IPS-20b (cell line): ENCODE measurements around the gene GLOD5.
"Not testable (repeated sequence)": the region's sequence is repeated elsewhere in the genome, so short reads cannot be mapped to it uniquely, and the experiment has no call there.

ENCODE experiments used
- H3K27ac ChIP-seq: one replicate; pipeline ENCODE4 v1.5.1; 2013; ENCODE audit warnings: low read length
- H3K27me3 ChIP-seq: 2 replicates; pipeline ENCODE4 v1.6.1; 2013; ENCODE audit warnings: mild to moderate bottlenecking, low read length, inconsistent platforms; ENCODE audit not compliant: insufficient read depth
- H3K36me3 ChIP-seq: 2 replicates; pipeline ENCODE4 v1.6.1; 2013; ENCODE audit warnings: low read depth, mild to moderate bottlenecking, inconsistent platforms, low read length, moderate library complexity; ENCODE audit not compliant: insufficient read depth
- H3K4me1 ChIP-seq: 2 replicates; pipeline ENCODE4 v1.6.1; 2013; ENCODE audit warnings: mild to moderate bottlenecking, control low read depth, inconsistent platforms, low read length, moderate library complexity; ENCODE audit not compliant: insufficient read depth
- H3K4me3 ChIP-seq: 2 replicates; pipeline ENCODE4 v1.5.1; 2013; ENCODE audit warnings: mild to moderate bottlenecking, low read length, inconsistent platforms
- H3K9ac ChIP-seq: 2 replicates; pipeline ENCODE4 v1.6.1; 2013; ENCODE audit warnings: low read depth, mild to moderate bottlenecking, inconsistent platforms, low read length, moderate library complexity
- H3K9me3 ChIP-seq: 2 replicates; pipeline ENCODE4 v1.6.1; 2013; ENCODE audit warnings: mild to moderate bottlenecking, low read depth, low read length, inconsistent platforms; ENCODE audit not compliant: insufficient read depth

The GLOD5 gene

DNA sequence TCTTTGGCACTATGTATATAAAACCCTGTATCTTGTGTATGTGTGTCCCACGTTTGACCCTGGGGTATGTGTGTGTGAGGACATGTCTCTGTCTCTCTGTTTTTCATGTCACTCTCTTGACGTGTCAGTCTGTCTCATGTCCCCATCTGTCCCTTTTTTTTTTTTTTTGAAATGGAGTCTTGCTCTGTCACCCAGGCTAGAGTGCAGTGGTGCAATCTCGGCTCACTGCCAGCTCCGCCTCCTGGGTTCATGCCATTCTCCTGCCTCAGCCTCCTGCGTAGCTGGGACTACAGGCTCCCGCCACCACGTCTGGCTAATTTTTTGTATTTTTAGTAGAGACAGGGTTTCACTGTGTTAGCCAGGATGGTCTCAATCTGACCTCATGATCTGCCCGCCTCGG lies 57.8 kb downstream of the GLOD5 start:
- H3K27ac ChIP-seq, H3K9ac ChIP-seq, H3K4me1 ChIP-seq, H3K4me3 ChIP-seq, H3K9me3 ChIP-seq, H3K27me3 ChIP-seq: not testable (repeated sequence)
- peaks cover 28% of the 10 kb centered on the region; the same call in 1 of the 2 replicates for H3K36me3 ChIP-seq

DNA sequence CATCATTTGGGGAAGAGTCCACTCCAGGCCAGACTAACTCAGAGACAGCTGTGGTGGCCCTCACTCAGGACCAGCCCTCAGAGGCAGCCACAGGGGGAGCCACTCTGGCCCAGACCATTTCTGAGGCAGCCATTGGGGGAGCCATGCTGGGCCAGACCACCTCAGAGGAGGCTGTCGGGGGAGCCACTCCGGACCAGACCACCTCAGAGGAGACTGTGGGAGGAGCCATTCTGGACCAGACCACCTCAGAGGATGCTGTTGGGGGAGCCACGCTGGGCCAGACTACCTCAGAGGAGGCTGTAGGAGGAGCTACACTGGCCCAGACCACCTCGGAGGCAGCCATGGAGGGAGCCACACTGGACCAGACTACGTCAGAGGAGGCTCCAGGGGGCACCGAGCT lies 61.5 kb downstream of the GLOD5 start:
- Histone ChIP-seq H3K27me3 (peaks cover 6% of the 10 kb centered on the region; the same call in 1 of the 2 replicates), H3K36me3 (peaks cover 21% of the 10 kb centered on the region; the same call in 1 of the 2 replicates)

More for the DNA sequence above, 61.5 kb downstream of the GLOD5 start:
- H3K9me3 ChIP-seq = no peaks in the 10 kb centered on the region
- H3K27ac ChIP-seq = no peak overlapping the region
- no peak overlapping the region for H3K9ac ChIP-seq
- no peak overlapping the region for H3K4me3 ChIP-seq
- H3K4me1 ChIP-seq = no peaks in the 10 kb centered on the region
